HCT116 (cell line): ENCODE measurements around the gene MEAF6. TPM values are rescaled to one million over a fixed set of nuclear protein-coding genes. Genes with fewer than 3 reads are reported as not detected.
A peak's percentile ranks its signal among the peaks of the same experiment; 100 is the strongest.

Experiments used
- ATAC-seq: fragments of 200-7000 bp; cut with Tn5 transposase; 2 replicates; pipeline ENCODE4 v1.9.1; 2020; ENCODE audit warnings: mild to moderate bottlenecking, moderate library complexity
- BruUV-seq: library from RNA; stranded (reverse); fragments of 400-500 nt; replicated peaks from 2 replicates; lab custom pipeline; 2021; lab: Mats Ljungman, UMichigan
- CTCF ChIA-PET: fragments of 300-600 bp; sonication (Branson Sonifier 250); formaldehyde crosslinking; loops from one replicate; lab custom pipeline; 2021; ENCODE audit warnings: antibody characterized with exemption; lab: Charles Lee
- POLR2A ChIA-PET: fragments of 300-600, 350-600 bp; sonication (Branson Sonifier 250); formaldehyde crosslinking; loops from one replicate; lab custom pipeline; 2021; ENCODE audit warnings: antibody characterized with exemption; lab: Charles Lee
- RAD21 ChIA-PET, 2 experiments: fragments of 300-600 bp; sonication (Branson Sonifier 250); formaldehyde crosslinking; loops; one replicate each; lab custom pipeline; 2023; ENCODE audit warnings: low total read pairs in 2 of 2; ENCODE audit not compliant: uncharacterized antibody in 2 of 2, unreplicated experiment in 2 of 2, low non-redundant PET in 1 of 2; lab: Charles Lee
- DNase-seq: peaks from one replicate; pipeline ENCODE4 v3.0.0-alpha.2; 2010; ENCODE audit warnings: low read depth, low spot score
- H2AFZ ChIP-seq: fragments of 200-600 bp; shearing (Covaris generic), sonication (generic); 2 replicates; pipeline ENCODE4 v1.6.1; 2017; ENCODE audit warnings: low read depth, mixed run types, mixed read lengths, antibody characterized with exemption, low read length; ENCODE audit not compliant: poor library complexity, severe bottlenecking
- H3K27ac ChIP-seq: 2 replicates; pipeline ENCODE4 v1.5.1; 2012; ENCODE audit warnings: low read depth, low read length
- H3K27me3 ChIP-seq: fragments of 200-600 bp; sonication (generic); 2 replicates; pipeline ENCODE4 v1.6.1; 2016; ENCODE audit warnings: mixed run types, low read length, mixed read lengths; ENCODE audit not compliant: insufficient read depth
- H3K36me3 ChIP-seq, 2 experiments: fragments of 200-500 bp in 1 of 2; fragments of 200-600 bp in 1 of 2; sonication (Bioruptor generic) in 1 of 2; sonication (generic) in 1 of 2; 2 replicates each; pipeline versions ENCODE4 v1.5.1 to v1.6.1; 2014 to 2016; ENCODE audit warnings: low read length in 2 of 2, inconsistent platforms in 1 of 2, mixed read lengths in 1 of 2, mixed run types in 1 of 2; ENCODE audit not compliant: insufficient read depth in 2 of 2, control insufficient read depth in 1 of 2
- H3K4me1 ChIP-seq, 2 experiments: fragments of 200-600 bp in 1 of 2; sonication (generic) in 1 of 2; 2 replicates each; pipeline versions ENCODE4 v1.5.1 to v1.6.1; 2012 to 2017; ENCODE audit warnings: low read length in 2 of 2, inconsistent platforms in 1 of 2, mild to moderate bottlenecking in 1 of 2, mixed read lengths in 1 of 2, mixed run types in 1 of 2, moderate library complexity in 1 of 2; ENCODE audit not compliant: insufficient read depth in 2 of 2, control insufficient read depth in 1 of 2
- H3K4me2 ChIP-seq: fragments of 200-600 bp; sonication (generic); 2 replicates; pipeline ENCODE4 v1.6.1; 2017; ENCODE audit warnings: mixed run types, low read length, mixed read lengths
- H3K4me3 ChIP-seq, 2 experiments: fragments of 200-600 bp in 1 of 2; sonication (generic) in 1 of 2; replicated peaks in 1 of 2; 2 replicates each; pipeline ENCODE4 v1.5.1; 2011 to 2016; ENCODE audit warnings: low read length in 2 of 2, control low read depth in 1 of 2, low read depth in 1 of 2, mild to moderate bottlenecking in 1 of 2, mixed read lengths in 1 of 2, mixed run types in 1 of 2
- H3K79me2 ChIP-seq: fragments of 200-600 bp; sonication (generic); 2 replicates; pipeline ENCODE4 v1.6.1; 2017; ENCODE audit warnings: mild to moderate bottlenecking, mixed run types, low read length, moderate library complexity, mixed read lengths; ENCODE audit not compliant: insufficient read depth
- H3K9ac ChIP-seq: fragments of 200-600 bp; sonication (generic); 2 replicates; pipeline ENCODE4 v1.6.1; 2016; ENCODE audit warnings: low read length, mixed read lengths
- H3K9me2 ChIP-seq: fragments of 200-600 bp; sonication (generic), shearing (Covaris generic); 2 replicates; pipeline ENCODE4 v1.6.1; 2017; ENCODE audit warnings: mixed run types, mild to moderate bottlenecking, moderate library complexity; ENCODE audit not compliant: insufficient read depth
- H3K9me3 ChIP-seq, 2 experiments: fragments of 200-500 bp in 1 of 2; fragments of 200-600 bp in 1 of 2; sonication (Bioruptor generic) in 1 of 2; sonication (generic) in 1 of 2; 2 replicates each; pipeline ENCODE4 v1.6.1; 2014 to 2017; ENCODE audit warnings: low read length in 2 of 2, mixed read lengths in 2 of 2, inconsistent platforms in 1 of 2, low read depth in 1 of 2, mild to moderate bottlenecking in 1 of 2, mixed run types in 1 of 2, moderate library complexity in 1 of 2; ENCODE audit not compliant: control insufficient read depth in 1 of 2, insufficient read depth in 1 of 2
- H4K20me1 ChIP-seq: fragments of 200-600 bp; sonication (generic), shearing (Covaris generic); 2 replicates; pipeline ENCODE4 v1.6.1; 2017; ENCODE audit warnings: mixed run types, mild to moderate bottlenecking, moderate library complexity; ENCODE audit not compliant: insufficient read depth
- CEBPB ChIP-seq: IDR thresholded peaks from 2 replicates; pipeline ENCODE4 v1.6.1; 2012; ENCODE audit warnings: low read depth
- ELF1 ChIP-seq: IDR thresholded peaks from 2 replicates; pipeline ENCODE4 v1.6.1; 2012; ENCODE audit warnings: low read depth, borderline replicate concordance
- FOSL1 ChIP-seq: IDR thresholded peaks from 2 replicates; pipeline ENCODE4 v1.6.1; 2012; ENCODE audit warnings: low read depth
- JUND ChIP-seq: IDR thresholded peaks from 2 replicates; pipeline ENCODE4 v1.6.1; 2012
- POLR2AphosphoS5 ChIP-seq: IDR thresholded peaks from 2 replicates; pipeline ENCODE4 v1.6.1; 2011; ENCODE audit warnings: mild to moderate bottlenecking, low read depth, low read length, moderate library complexity
- RAD21 ChIP-seq: IDR thresholded peaks from 2 replicates; pipeline ENCODE4 v1.6.1; 2012; ENCODE audit warnings: low read depth, mild to moderate bottlenecking
- SIN3A ChIP-seq: IDR thresholded peaks from 2 replicates; pipeline ENCODE4 v1.6.1; 2012; ENCODE audit warnings: low read depth
- YY1 ChIP-seq: IDR thresholded peaks from 2 replicates; pipeline ENCODE4 v1.6.1; 2011; ENCODE audit warnings: low read length, low read depth, moderate library complexity, mild to moderate bottlenecking; ENCODE audit not compliant: insufficient replicate concordance; ENCODE audit errors: extremely low read depth
- ZNF274 ChIP-seq: fragments of 200-500 bp; sonication (Bioruptor generic); IDR thresholded peaks from 2 replicates; pipeline ENCODE4 v1.6.1; 2014; ENCODE audit warnings: mild to moderate bottlenecking, low read depth, low read length, inconsistent platforms
- intact Hi-C: fragments of 100-400 bp; cut with micrococcal nuclease; formaldehyde crosslinking; loops from 2 replicates; pipeline ENCODE4 v1.10.0; 2022
- total RNA-seq: library from RNA; stranded (reverse); gene quantifications from one replicate; pipeline ENCODE4 v1.2.1, GENCODE V29; 2021; ENCODE audit not compliant: unreplicated experiment

Gene MEAF6
- total RNA-seq, 1 experiment from 2014 or later: 50.3 TPM

- DNase-seq: no peak
- ChIA-PET RAD21 (no interaction called here), CTCF (interaction anchor here (0.9 kb wide), 1 partner anchor 39 kb away, joined by 3 read pairs; the partner anchor contains the start of gene MEAF6), POLR2A (interaction anchor here (0.6 kb wide), 1 partner anchor 33 kb away, joined by 3 read pairs; no protein-coding TSS in a partner anchor)
- Histone ChIP-seq H3K4me2 (peak overlapping the region; percentile 89), H3K36me3 (peaks cover 20 to 22% of the 10 kb centered on the region in 2 experiments; a peak in 3 of 4 replicates), H2AFZ (no peak overlapping the region), H3K27ac (peak overlapping the region; percentile 71), H3K4me1 (peaks cover 15 to 28% of the 10 kb centered on the region in 2 experiments), H3K4me3 (peak overlapping the region; percentile 98 to 99), H3K9me2 (no peaks in the 10 kb centered on the region), H3K9ac (peak overlapping the region; percentile 89), H3K9me3 (no peaks in the 10 kb centered on the region), H4K20me1 (0 out of 2 replicates have a peak, but pooled peaks cover 8% of the 10 kb centered on the region), H3K79me2 (peaks cover 54% of the 10 kb centered on the region), H3K27me3 (no peaks in the 10 kb centered on the region)
- BruUV-seq: TSS peak; percentile 47
- TF ChIP-seq ELF1: no peak
- no peak for TF ChIP-seq JUND
- no peak for TF ChIP-seq ZNF274
- TF ChIP-seq FOSL1: no peak
- no peak for TF ChIP-seq YY1
- TF ChIP-seq CEBPB: no peak
- TF ChIP-seq POLR2AphosphoS5: no peak
- peak; percentile 24; the same call in 1 of the 2 replicates for ATAC-seq
- intact Hi-C loops: loop anchor here (5.0 kb wide), 2 partner anchors 101 to 139 kb away; partner anchors contain the start of gene CDCA8
Observed at GRCh38 chr1:37553598-37553926, 39.0 kb upstream of the MEAF6 start.

- RAD21 ChIA-PET: no interaction called here
- H3K9me2 ChIP-seq: no peaks in the 10 kb centered on the region
- no peaks in the 10 kb centered on the region for H3K9me3 ChIP-seq
- peaks cover 8 to 17% of the 10 kb centered on the region in 2 experiments for H3K4me1 ChIP-seq
- H4K20me1 ChIP-seq: 0 out of 2 replicates have a peak, but pooled peaks cover 8% of the 10 kb centered on the region
- H3K79me2 ChIP-seq: peaks cover 62% of the 10 kb centered on the region
- H3K27ac ChIP-seq: no peak overlapping the region
- no peak overlapping the region for H3K9ac ChIP-seq
- POLR2A ChIA-PET: no interaction called here
- no TSS peak for BruUV-seq
- intact Hi-C loops: no loop called here
- no peak overlapping the region for H2AFZ ChIP-seq
- ATAC-seq (no peak), DNase-seq (no peak)
- TF ChIP-seq POLR2AphosphoS5 (no peak), RAD21 (no peak), FOSL1 (no peak), SIN3A (no peak)
- H3K36me3 ChIP-seq: peaks cover 33 to 41% of the 10 kb centered on the region in 2 experiments
- H3K27me3 ChIP-seq: no peaks in the 10 kb centered on the region
- CTCF ChIA-PET: no interaction called here
- H3K4me3 ChIP-seq: no peak overlapping the region
- H3K4me2 ChIP-seq: no peak overlapping the region; the same call in 1 of the 2 replicates
Observed at GRCh38 chr1:37549341-37549740, 34.8 kb upstream of the MEAF6 start.
